HepG2 (cell line): ENCODE measurements around the gene GPS1. TPM values are rescaled to one million over a fixed set of nuclear protein-coding genes. Genes with fewer than 3 reads are reported as not detected.

Experiments
- ATM ChIP-seq: fragments of 450-650 bp; IDR thresholded peaks from 2 replicates; pipeline ENCODE4 v1.7.1; 2017; ENCODE audit warnings: mild to moderate bottlenecking, borderline replicate concordance
- EZH2 ChIP-seq: conservative IDR thresholded peaks from 2 replicates; pipeline ENCODE4 v1.6.1; 2012; ENCODE audit warnings: mild to moderate bottlenecking, low read depth, low read length, moderate library complexity
- FOXJ3 ChIP-seq: sonication (generic); formaldehyde crosslinking; IDR thresholded peaks from 2 replicates; pipeline ENCODE4 v1.4.0; 2020; ENCODE audit warnings: missing genetic modification reagents, mild to moderate bottlenecking, borderline replicate concordance
- FOXO4 ChIP-seq: sonication (generic); formaldehyde crosslinking; conservative IDR thresholded peaks from 2 replicates; pipeline ENCODE4 v1.8.1; 2023; ENCODE audit warnings: missing genetic modification reagents
- GZF1 ChIP-seq: sonication (generic); formaldehyde crosslinking; IDR thresholded peaks from 2 replicates; pipeline ENCODE4 v1.5.1; 2020; ENCODE audit warnings: mild to moderate bottlenecking, missing genetic modification reagents
- HNF1B ChIP-seq: sonication (generic); formaldehyde crosslinking; IDR thresholded peaks from 2 replicates; pipeline ENCODE4 v1.5.1; 2020; ENCODE audit warnings: mild to moderate bottlenecking, moderate library complexity, missing genetic modification reagents
- KLF16 ChIP-seq, 2 experiments: sonication (generic) in 1 of 2; formaldehyde crosslinking in 1 of 2; IDR thresholded peaks; 2 replicates each; pipeline versions ENCODE4 v1.6.1 to v1.8.0; 2016 to 2023; ENCODE audit warnings: missing genetic modification reagents in 2 of 2, missing compliant biosample characterization in 1 of 2
- MAFF ChIP-seq: IDR thresholded peaks from 2 replicates; pipeline ENCODE4 v1.6.1; 2011; ENCODE audit warnings: low read depth, low read length, improper control_type of control experiment
- NPAS2 ChIP-seq: sonication (generic); formaldehyde crosslinking; IDR thresholded peaks from 2 replicates; pipeline ENCODE4 v1.8.0; 2022; ENCODE audit warnings: mild to moderate bottlenecking, missing genetic modification reagents, borderline replicate concordance
- SAP130 ChIP-seq: IDR thresholded peaks from 2 replicates; pipeline ENCODE4 v1.6.1; 2016; ENCODE audit warnings: low read depth
- SP2 ChIP-seq: sonication (generic); formaldehyde crosslinking; IDR thresholded peaks from 2 replicates; pipeline ENCODE4 v1.5.1; 2020; ENCODE audit warnings: mild to moderate bottlenecking, missing genetic modification reagents
- STAG1 ChIP-seq: sonication (generic); formaldehyde crosslinking; IDR thresholded peaks from 2 replicates; pipeline ENCODE4 v1.4.0; 2020; ENCODE audit warnings: missing genetic modification reagents
- YEATS2 ChIP-seq: sonication (generic); formaldehyde crosslinking; IDR thresholded peaks from 2 replicates; pipeline ENCODE4 v1.4.0; 2020; ENCODE audit warnings: missing genetic modification reagents, borderline replicate concordance
- ZMYM3 ChIP-seq: sonication (generic); formaldehyde crosslinking; IDR thresholded peaks from 2 replicates; pipeline ENCODE4 v1.5.1; 2020; ENCODE audit warnings: mild to moderate bottlenecking, missing genetic modification reagents
- ZNF142 ChIP-seq: sonication (generic); formaldehyde crosslinking; IDR thresholded peaks from 2 replicates; pipeline ENCODE4 v1.4.0; 2020; ENCODE audit warnings: missing genetic modification reagents
- ZNF33A ChIP-seq: sonication (generic); formaldehyde crosslinking; IDR thresholded peaks from 2 replicates; pipeline ENCODE4 v1.5.1; 2020; ENCODE audit warnings: missing genetic modification reagents, mild to moderate bottlenecking, moderate library complexity, borderline replicate concordance
- ZNF362 ChIP-seq: sonication (generic); formaldehyde crosslinking; IDR thresholded peaks from 2 replicates; pipeline ENCODE4 v1.4.0; 2020; ENCODE audit warnings: missing genetic modification reagents, mild to moderate bottlenecking, borderline replicate concordance
- ZNF589 ChIP-seq: sonication (generic); formaldehyde crosslinking; conservative IDR thresholded peaks from 2 replicates; pipeline ENCODE4 v1.8.0; 2022; ENCODE audit warnings: mild to moderate bottlenecking, moderate library complexity, missing genetic modification reagents
- polyA plus RNA-seq, 8 experiments: library from polyadenylated mRNA; depleted of rRNA in 3 of 8; stranded (reverse) in 7 of 8; unstranded in 1 of 8; fragments of >200 nt; fragmentation: Illumina TruSeq in 4 of 8; extraction: Trizol in 4 of 8; gene quantifications; 2 replicates each; pipeline versions ENCODE4 v1.2.1 to v1.2.3, GENCODE V29; 2011 to 2016; ENCODE audit warnings: low read depth in 4 of 8, missing spikeins in 1 of 8, mixed read lengths in 1 of 8; ENCODE audit not compliant: insufficient read depth in 1 of 8
- total RNA-seq, 5 experiments: library from RNA; depleted of rRNA; stranded (reverse); fragments of >200 nt; fragmentation: Illumina TruSeq; extraction: Trizol; gene quantifications; 2 replicates each; pipeline ENCODE4 v1.2.3, GENCODE V29; 2016; ENCODE audit warnings: low read depth in 1 of 5

Gene GPS1
- total and polyA plus RNA-seq, 2 of the 13 experiments (the other 11 are each of a cell fraction or from before 2014, with no cell fraction given), result 124 to 128 TPM

GRCh38 chr17:82003411-82004381 lies 48.0 kb upstream of the GPS1 start (continued):
- no peak for TF ChIP-seq ZNF33A (CRISPR knock-in tag)
- peak; percentile 57; the same call in 1 of the 2 replicates for TF ChIP-seq ZNF589 (CRISPR knock-in tag)
- TF ChIP-seq GZF1 (CRISPR knock-in tag), result no peak; the same call in 1 of the 2 replicates
- peak; percentile 36 for TF ChIP-seq STAG1 (CRISPR knock-in tag)
- TF ChIP-seq NPAS2, result no peak
- TF ChIP-seq SAP130 (CRISPR knock-in tag), result peak; percentile 89
- peak; percentile 34 to 76; a peak in 2 of 4 replicates for TF ChIP-seq KLF16 (CRISPR knock-in tag; IDR thresholded peaks at IDR 0.05)
- TF ChIP-seq FOXO4 (CRISPR knock-in tag), result no peak
- TF ChIP-seq SP2 (CRISPR knock-in tag), result no peak
- no peak for TF ChIP-seq MAFF
- no peak for TF ChIP-seq ATM
- peak; percentile 85 for TF ChIP-seq YEATS2 (CRISPR knock-in tag)
- TF ChIP-seq HNF1B (CRISPR knock-in tag), result 0 out of 2 replicates have a peak, but pooled peaks have one; percentile 34
- TF ChIP-seq ZNF142 (CRISPR knock-in tag), result peak; percentile 57; the same call in 1 of the 2 replicates
- no peak for TF ChIP-seq FOXJ3
- TF ChIP-seq ZMYM3 (CRISPR knock-in tag), result no peak
- 0 out of 2 replicates have a peak, but pooled peaks have one; percentile 38 for TF ChIP-seq ZNF362 (CRISPR knock-in tag)
- no peak for TF ChIP-seq EZH2
